Suprapubic skin (tissue), 3 donors: ENCODE data around the gene SLC12A5.

Source experiments
- POLR2A ChIP-seq, 2 donors: fragments of 450-650 bp; IDR thresholded peaks; one replicate each; pipeline ENCODE4 v1.6.1; 2017; ENCODE audit warnings: antibody characterized with exemption in 2 of 2, mild to moderate bottlenecking in 2 of 2, moderate library complexity in 2 of 2
- TF ChIP-seq, protein P1 (sequence below), 2 donors: fragments of 200-600 bp in 1 of 2; fragments of 450-650 bp in 1 of 2; sonication (generic) in 1 of 2; IDR thresholded peaks; one replicate each; pipeline ENCODE4 v1.5.1; 2016 to 2019; ENCODE audit warnings: antibody characterized with exemption in 2 of 2, mild to moderate bottlenecking in 1 of 2, moderate library complexity in 1 of 2

DNA sequence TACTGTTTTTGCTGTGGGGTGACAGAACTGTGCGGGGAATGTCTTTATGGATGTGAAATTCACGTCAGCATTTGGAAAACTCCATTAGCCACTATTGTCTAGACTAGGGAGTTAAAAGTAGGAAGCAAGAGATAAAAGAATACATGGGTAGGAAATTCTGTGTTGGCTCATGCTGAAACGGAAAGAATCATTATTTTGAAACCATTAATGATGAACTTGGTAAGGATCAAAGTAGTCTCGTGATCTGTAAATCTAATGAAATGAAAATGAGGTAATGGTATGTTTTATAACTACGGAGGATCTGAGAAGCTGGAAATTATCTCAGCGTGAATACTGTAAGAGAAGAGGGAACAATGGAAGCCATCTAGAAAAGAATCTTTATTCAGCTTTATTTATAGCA lies 78.0 kb downstream of the SLC12A5 start:
- TF ChIP-seq, protein P1, sequence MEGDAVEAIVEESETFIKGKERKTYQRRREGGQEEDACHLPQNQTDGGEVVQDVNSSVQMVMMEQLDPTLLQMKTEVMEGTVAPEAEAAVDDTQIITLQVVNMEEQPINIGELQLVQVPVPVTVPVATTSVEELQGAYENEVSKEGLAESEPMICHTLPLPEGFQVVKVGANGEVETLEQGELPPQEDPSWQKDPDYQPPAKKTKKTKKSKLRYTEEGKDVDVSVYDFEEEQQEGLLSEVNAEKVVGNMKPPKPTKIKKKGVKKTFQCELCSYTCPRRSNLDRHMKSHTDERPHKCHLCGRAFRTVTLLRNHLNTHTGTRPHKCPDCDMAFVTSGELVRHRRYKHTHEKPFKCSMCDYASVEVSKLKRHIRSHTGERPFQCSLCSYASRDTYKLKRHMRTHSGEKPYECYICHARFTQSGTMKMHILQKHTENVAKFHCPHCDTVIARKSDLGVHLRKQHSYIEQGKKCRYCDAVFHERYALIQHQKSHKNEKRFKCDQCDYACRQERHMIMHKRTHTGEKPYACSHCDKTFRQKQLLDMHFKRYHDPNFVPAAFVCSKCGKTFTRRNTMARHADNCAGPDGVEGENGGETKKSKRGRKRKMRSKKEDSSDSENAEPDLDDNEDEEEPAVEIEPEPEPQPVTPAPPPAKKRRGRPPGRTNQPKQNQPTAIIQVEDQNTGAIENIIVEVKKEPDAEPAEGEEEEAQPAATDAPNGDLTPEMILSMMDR (IDR thresholded peaks at IDR 0.05): no peak
- TF ChIP-seq POLR2A (IDR thresholded peaks at IDR 0.05): no peak
